HG03565 (cell line): ENCODE data around the gene RUFY3.
"Not testable (repeated sequence)": the region's sequence is repeated elsewhere in the genome, so short reads cannot be mapped to it uniquely, and the experiment has no call there.

Experiments used
- ATAC-seq: cut with Tn5 transposase; IDR thresholded peaks from one replicate; pipeline ENCODE4 v1.9.1; 2021; ENCODE audit warnings: mild to moderate bottlenecking, moderate library complexity; ENCODE audit not compliant: unreplicated experiment

RUFY3 gene

DNA sequence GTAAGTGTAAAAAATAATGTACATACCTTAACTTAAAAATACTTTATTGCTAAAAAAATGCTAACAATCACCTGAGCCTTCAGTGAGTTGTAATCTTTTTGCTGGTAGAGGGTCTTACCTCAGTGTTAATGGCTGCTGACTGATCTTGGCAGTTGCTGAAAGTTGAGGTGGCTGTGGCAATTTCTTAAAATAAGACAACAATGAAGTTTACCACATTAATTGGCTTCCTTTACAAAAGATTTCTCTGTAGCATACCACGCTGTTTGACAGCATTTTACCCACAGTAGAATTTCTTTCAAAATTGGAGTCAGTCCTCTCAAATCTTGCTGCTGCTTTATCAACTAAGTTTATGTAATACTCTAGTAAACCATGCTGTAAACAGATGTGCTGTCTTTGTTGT lies 47.6 kb downstream of the RUFY3 start:
- ATAC-seq: not testable (repeated sequence)

- ATAC-seq: peak; percentile 71
These were observed 51.3 kb downstream of the RUFY3 start for GRCh38 chr4:70772929-70773555.

- no peak for ATAC-seq
These were observed 57.2 kb downstream of the RUFY3 start for GRCh38 chr4:70778888-70779422.

DNA sequence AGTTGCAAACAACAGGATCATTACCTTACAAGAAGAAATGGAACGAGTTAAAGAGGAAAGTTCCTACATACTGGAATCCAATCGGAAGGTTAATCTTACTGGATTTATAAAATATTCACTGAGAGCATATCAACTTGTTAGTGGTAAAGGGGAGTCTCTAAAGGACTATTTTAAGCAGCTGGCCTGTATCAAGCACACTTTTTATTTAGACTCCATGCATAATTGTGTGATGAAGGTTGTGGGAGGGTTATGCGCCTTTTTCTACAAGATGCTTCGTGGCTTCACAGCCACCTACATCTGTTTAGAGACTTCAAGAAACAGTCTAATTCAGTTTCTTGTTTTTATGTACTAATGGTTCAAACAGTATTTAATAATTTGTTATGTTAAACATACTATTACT lies 61.3 kb downstream of the RUFY3 start:
- no peak for ATAC-seq

- no peak for ATAC-seq
These were observed 65.7 kb downstream of the RUFY3 start for GRCh38 chr4:70787496-70787895.

DNA sequence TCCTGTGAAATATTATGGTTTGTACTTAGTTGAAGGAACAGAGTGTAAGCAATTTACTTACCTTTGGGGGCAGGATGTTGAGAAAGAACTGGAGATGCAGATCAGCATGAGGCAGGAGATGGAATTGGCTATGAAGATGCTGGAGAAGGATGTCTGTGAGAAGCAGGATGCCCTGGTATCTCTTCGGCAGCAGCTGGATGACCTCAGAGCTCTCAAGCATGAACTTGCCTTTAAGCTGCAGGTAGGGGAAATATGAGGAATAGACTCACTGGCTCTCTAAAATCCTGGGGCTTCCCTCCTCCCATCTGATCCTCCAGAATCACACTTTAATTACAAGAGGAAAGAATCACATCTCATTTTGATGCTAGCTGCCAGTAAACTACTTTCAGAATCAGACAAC lies 67.0 kb downstream of the RUFY3 start:
- ATAC-seq: no peak

DNA sequence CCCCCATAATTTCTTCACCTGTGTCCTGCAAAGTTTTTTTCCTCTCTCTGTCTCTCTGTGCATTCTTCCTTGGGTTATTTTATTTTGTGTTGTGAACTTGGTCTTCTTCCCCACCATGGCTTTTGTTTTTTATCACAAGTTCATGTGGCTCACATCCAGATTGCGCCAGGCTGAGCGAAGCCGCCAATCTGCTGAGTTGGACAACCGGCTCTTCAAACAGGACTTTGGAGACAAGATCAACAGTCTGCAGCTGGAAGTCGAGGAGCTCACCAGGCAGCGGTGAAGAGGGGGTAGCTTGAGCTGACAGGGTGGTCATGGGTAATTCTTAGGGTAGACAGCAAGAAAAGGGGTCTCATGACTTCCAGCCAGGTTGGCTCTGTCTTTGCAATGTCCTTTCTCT lies 71.9 kb downstream of the RUFY3 start:
- no peak for ATAC-seq

- peak; percentile 89 for ATAC-seq
These were observed 79.6 kb downstream of the RUFY3 start for GRCh38 chr4:70801265-70801809.

DNA sequence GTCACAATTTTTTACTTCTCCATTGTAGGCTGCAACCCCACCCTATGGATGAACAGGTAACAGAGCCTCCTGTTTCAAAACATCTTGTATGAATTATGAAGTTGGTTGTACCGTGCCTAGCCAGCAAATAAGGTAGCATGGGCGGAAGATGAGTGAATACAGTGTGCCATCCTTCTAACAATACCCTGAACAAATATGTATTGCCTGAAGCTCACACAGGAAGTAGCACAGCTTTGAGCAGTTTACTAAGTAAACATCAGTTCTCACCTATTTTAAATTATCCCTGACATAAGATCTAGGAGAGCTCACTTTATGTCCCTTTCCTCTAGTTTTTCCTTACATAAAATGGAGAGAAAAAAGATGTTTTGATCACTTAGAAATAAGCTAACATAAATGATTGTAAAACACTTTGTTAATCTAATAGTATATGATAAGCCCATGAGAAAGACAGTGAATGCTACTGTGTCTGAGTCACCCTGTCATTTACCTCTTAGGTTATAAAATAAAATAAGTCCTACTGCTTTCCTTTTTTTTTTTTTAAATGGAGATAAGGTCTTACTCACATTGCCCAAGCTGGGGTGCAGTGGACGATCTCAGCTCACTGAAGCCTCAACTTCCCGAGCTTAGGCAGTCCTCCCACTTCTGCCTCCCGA lies 81.3 kb downstream of the RUFY3 start:
- no peak for ATAC-seq

DNA sequence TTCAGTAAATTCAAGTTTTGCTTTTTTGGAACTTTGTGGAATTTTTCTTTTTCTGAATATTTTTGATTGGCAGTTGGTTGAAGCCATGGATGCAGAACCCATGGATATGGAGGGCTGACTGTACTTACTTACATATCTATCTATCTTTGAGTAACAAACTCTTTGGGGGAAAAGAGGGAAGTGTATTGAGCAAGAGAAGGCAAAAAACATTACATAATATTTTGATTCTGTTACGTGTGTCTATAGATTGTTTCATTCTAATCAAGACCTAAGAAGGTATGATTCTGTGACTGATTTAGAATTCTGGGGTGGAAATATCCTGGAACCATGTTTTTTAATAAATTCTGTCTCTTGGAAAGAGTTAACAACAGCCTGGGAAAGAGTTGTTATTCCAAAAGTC lies 86.4 kb downstream of the RUFY3 start:
- ATAC-seq: no peak

DNA sequence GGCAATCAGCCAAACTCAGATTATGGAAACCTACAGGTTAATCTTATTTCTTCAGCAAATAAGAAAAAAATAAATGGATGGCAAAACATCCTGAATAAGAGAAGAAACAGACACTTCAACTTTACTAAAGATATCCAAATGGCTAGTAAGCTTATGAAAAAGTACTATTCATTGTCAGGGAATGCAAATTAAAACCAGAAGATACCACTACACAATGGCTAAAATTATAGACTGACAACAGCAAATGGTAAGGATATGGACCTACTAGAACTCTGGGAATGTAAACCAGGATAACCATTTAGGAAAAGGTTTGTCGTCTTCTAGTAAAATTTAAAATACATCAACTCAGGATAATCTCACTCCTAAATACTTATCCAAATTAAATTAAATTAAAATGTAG lies 93.6 kb downstream of the RUFY3 start:
- ATAC-seq: no peak

GRCh38 chr4:70816894-70817293 lies 95.1 kb downstream of the RUFY3 start:
- ATAC-seq: no peak

DNA sequence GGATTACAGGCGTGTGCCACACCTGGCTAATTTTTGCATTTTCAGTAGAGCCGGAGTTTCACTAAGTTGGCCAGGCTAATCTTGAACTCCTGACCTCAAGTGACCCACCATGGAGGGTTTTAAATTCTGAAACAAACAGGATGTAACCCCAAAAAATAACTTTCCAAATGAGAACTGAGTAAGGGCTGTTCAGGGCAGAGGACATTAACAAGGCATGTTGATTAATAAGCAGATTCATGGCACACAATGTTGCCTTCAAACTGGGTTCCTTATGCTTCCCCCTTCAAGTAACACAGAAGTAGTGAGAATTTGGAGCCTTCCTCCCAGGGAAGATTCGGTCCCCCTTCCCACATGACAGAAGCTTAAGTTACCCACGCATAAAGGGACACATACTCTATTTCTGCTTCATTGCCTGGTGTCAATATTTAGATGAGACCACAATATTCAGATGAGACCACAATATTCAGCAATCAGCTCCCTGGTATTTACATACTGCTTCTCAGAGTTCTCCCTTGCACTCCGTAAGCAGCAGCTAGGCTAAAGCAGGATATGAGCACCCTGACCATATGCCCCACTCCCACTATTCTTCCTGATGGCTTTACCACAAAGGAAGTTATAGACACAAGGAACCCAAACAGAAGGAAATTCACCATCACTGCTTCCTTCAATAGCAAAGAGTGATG lies 96.5 kb downstream of the RUFY3 start:
- peak; percentile 58 for ATAC-seq

DNA sequence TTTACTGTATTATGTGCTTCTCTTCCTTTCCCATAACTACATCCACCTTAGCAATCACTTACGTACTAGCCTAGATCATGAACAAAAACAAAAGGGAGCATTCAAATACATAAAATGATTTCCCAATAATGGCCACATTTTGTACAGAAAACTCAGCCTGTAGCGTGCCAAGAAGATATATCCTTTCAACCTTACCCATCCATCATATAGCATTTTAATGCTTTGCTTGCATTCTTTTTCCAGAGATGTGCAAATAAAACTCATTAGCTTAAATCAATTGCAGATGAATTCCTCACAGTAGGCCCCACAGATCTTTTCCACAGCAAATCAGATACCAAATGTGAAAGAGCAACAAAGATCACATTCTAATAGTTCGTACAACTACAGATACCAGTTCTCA lies 97.2 kb downstream of the RUFY3 start:
- ATAC-seq: no peak

- no peak for ATAC-seq
These were observed 107.3 kb downstream of the RUFY3 start for GRCh38 chr4:70829015-70829414.

DNA sequence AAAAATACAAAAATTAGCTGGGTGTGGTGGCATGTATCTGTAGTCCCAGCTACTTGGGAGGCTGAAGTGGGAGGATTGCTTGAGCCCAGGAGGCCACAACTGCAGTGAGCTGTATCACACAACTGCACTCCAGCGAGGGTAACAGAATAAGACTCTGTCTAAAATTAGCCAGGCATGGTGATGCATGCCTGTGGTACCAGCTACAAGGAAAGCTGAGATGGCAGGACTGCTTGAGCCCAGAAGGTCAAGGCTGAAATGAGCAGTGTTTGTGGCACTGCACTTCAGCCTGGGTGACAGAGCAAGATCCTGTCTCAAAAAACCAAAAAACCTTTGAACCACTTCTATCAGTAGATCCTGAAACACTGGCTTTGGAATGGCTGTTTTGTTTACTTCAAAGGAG lies 107.7 kb downstream of the RUFY3 start:
- no peak for ATAC-seq

DNA sequence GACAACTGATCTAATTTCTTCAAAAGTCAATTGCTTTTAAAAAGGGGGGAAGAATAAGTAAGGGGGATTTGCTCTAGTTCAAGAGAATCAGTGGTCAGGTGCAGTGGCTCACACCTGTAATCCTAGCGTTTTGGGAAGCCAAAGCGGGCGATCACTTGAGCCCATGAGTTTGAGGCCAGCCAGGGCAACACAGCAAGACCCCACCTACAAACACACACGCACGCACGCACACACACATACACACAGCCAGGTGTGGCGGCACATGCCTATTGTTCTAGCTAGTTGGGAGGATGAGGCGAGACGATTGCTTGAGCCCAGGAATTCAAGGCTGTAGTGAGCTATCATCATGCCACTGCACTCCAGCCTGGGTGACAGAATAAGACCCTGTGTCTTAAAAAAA lies 108.3 kb downstream of the RUFY3 start:
- no peak for ATAC-seq

DNA sequence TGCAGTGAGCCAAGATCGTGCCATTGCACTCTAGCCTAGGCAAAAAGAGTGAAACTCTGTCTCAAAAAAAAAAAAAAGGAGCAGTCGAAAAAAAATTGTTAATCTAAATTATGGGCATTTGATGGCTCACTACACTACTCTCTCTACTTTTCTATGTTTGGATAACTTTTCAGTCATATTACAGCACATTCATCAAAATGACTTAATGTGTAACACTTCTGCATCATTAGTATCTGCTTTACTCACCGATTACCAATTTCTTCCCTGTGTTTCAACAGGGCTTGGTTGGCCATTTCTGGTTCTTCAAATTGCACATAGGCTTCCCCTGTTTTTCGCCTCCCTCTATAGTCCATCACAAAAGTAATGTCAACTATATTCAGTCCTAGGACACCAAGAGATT lies 109.5 kb downstream of the RUFY3 start:
- no peak for ATAC-seq

GRCh38 chr4:70833675-70834074 lies 111.9 kb downstream of the RUFY3 start:
- ATAC-seq: no peak

- no peak for ATAC-seq
These were observed 114.3 kb downstream of the RUFY3 start for GRCh38 chr4:70836081-70836480.

DNA sequence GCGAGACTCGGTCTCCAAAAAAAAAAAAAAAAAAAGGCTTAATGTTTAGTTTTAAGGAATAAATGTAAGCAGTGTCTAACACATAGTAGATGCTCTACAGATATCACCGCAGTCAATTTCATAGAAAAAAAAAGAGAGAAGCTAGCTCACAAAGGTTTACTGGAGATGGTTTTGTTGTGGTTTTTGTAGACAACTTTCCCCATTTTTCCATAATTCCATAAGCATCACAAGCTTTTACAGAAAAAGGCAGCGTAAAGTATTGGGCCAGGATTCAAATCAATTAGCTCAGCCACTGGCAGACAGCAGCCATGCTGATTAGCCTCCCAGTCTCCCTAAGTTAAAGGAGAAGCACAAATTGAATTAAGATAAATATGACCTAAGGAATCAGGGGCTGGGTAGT lies 116.4 kb downstream of the RUFY3 start:
- ATAC-seq: no peak
